A549 (cell line): ENCODE data around the gene ARHGAP42.

Experiments used
- BHLHE40 ChIP-seq: IDR thresholded peaks from 2 replicates; pipeline ENCODE4 v1.6.1; 2012; ENCODE audit warnings: low read depth, low read length, inconsistent platforms
- CTCF ChIP-seq: fragments of >200 bp; sonication (Bioruptor Twin); formaldehyde crosslinking; IDR thresholded peaks from 3 replicates; pipeline ENCODE4 v1.5.1; 2016
- ESRRA ChIP-seq: fragments of 150-350 bp; IDR thresholded peaks from 2 replicates; pipeline ENCODE4 v1.6.1; 2014; ENCODE audit warnings: mild to moderate bottlenecking, low read length, borderline replicate concordance
- HDAC2 ChIP-seq: fragments of 200-600 bp; sonication (generic); IDR thresholded peaks from 2 replicates; pipeline ENCODE4 v1.6.1; 2016
- HOXA7 ChIP-seq: fragments of 250-450 bp; sonication (Bioruptor Pico); IDR thresholded peaks from 2 replicates; pipeline ENCODE4 v1.5.0; 2020; ENCODE audit warnings: mild to moderate bottlenecking, moderate library complexity
- MAZ ChIP-seq: fragments of 150-350 bp; IDR thresholded peaks from 2 replicates; pipeline ENCODE4 v1.6.1; 2014; ENCODE audit warnings: antibody characterized with exemption, low read depth, low read length, borderline replicate concordance
- PHF8 ChIP-seq: fragments of 200-600 bp; sonication (generic); IDR thresholded peaks from 2 replicates; pipeline ENCODE4 v1.6.1; 2016; ENCODE audit warnings: low read depth, mild to moderate bottlenecking, antibody characterized with exemption, moderate library complexity, borderline replicate concordance
- POLR2A ChIP-seq: IDR thresholded peaks from 2 replicates; pipeline ENCODE4 v1.6.1; 2012; ENCODE audit warnings: mild to moderate bottlenecking, low read length
- POLR2AphosphoS2 ChIP-seq: conservative IDR thresholded peaks from 2 replicates; pipeline ENCODE4 v1.6.1; 2012; ENCODE audit warnings: low read length, improper control_type of control experiment, inconsistent platforms
- RARB ChIP-seq: fragments of 250-450 bp; sonication (Bioruptor Pico); IDR thresholded peaks from 2 replicates; pipeline ENCODE4 v1.8.0; 2021; ENCODE audit warnings: mild to moderate bottlenecking, moderate library complexity
- TF ChIP-seq, protein P1 (sequence below): fragments of >200 bp; sonication (Bioruptor Twin); formaldehyde crosslinking; IDR thresholded peaks from 3 replicates; pipeline ENCODE4 v1.6.1; 2016

DNA sequence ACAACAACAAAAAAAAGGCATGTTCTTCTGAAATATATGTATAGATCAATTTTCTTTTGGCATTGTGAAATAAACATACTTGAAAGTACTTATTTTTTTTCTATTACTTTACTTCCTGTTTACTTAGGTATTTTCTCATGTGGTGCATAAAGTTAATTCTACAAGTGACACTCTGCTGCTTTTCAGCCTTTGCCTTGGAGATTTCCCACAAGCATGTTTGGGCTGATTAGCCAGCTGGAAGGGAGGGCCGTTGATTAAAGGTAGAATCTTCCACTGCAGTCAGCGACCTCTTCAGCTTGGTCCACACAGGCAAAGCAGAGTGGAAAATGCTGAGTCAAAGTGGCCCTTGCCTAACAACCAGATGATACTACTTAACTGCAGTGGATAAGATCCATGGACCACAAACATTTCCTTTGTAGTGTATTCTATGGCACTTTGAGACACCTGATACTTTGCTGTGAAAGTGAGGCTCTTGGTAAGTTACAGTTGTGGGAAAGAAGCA, 176.0 kb downstream of the ARHGAP42 start:
- TF ChIP-seq BHLHE40 (no peak), RARB (CRISPR knock-in tag) (no peak), CTCF (no peak), ESRRA (no peak), POLR2AphosphoS2 (no peak), POLR2A (no peak), PHF8 (no peak), HDAC2 (no peak), MAZ (no peak), HOXA7 (CRISPR knock-in tag) (no peak)
- TF ChIP-seq, protein P1, sequence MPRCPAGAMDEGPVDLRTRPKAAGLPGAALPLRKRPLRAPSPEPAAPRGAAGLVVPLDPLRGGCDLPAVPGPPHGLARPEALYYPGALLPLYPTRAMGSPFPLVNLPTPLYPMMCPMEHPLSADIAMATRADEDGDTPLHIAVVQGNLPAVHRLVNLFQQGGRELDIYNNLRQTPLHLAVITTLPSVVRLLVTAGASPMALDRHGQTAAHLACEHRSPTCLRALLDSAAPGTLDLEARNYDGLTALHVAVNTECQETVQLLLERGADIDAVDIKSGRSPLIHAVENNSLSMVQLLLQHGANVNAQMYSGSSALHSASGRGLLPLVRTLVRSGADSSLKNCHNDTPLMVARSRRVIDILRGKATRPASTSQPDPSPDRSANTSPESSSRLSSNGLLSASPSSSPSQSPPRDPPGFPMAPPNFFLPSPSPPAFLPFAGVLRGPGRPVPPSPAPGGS = no peak
